Smooth muscle cell of the brain vasculature (primary cell): Measurements from ENCODE around the gene ZNF74.
"Not testable (repeated sequence)": the region's sequence is repeated elsewhere in the genome, so short reads cannot be mapped to it uniquely, and the experiment has no call there.

Experiments
- DNase-seq: peaks from one replicate; pipeline ENCODE4 v3.0.0-alpha.2; 2012; ENCODE audit warnings: low read depth, low spot score

Gene ZNF74

DNA sequence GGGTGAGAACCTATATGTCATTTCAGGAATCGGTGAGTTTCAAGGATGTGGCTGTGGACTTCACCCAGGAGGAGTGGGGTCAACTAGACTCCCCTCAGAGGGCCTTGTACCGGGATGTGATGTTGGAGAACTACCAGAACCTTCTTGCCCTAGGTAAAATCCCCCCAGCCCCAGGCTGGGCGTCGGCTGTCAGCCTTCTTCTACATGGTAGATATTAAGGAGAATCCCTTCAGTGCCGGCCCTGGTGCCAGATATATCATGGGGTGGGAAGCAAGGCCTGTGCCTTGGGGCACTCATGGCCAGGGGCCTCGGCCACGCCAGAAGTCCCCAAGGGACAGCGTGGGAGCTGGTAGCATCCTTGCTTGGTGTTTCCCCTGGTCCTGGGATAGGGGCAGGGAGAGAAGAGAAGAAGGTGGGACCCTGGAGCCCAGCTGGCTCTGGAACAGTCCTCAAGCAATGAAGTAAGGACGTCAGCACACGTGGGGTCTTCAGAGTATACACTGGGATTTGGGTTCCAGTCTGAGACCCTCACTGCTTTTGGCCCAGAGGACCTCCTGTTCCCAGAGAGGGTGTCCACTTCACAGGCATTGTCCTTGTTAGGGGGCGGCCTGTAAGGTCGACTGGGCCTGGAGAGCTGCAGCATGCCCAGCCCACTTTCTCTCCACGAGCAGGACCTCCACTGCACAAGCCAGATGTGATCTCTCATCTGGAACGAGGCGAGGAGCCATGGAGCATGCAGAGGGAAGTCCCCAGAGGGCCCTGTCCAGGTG, 6.8 kb downstream of the ZNF74 start:
- no peak for DNase-seq

DNA sequence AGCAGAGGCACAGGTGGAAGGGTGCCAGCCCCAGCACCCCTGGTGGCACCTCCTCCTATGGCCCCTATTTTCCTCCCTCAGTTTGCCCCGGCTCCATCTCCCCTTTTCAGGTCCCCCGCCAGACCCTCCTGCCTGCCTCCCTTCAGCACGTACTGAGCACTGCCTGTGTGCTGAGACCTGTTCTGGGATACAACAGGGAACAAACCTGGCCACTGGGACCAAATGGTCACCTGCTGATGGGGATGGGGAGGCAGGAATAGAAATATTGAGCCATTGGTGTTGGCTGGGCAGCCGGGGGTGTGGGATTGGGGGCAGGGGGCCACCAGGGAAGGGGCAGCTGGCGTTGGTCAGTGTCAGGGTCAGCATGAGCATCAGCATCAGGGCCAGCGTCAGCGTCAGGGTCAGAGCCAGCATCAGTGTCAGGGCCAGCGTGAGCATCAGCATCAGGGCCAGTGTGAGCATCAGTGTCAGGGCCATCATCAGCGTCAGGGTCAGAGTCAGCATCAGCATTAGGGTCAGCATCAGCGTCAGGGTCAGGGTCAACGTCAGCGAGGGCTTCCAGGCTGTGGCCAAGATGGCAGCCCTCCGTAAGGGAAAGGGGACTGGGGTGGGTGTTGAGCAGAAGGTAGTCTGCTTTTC, 7.5 kb downstream of the ZNF74 start:
- DNase-seq: no peak

DNA sequence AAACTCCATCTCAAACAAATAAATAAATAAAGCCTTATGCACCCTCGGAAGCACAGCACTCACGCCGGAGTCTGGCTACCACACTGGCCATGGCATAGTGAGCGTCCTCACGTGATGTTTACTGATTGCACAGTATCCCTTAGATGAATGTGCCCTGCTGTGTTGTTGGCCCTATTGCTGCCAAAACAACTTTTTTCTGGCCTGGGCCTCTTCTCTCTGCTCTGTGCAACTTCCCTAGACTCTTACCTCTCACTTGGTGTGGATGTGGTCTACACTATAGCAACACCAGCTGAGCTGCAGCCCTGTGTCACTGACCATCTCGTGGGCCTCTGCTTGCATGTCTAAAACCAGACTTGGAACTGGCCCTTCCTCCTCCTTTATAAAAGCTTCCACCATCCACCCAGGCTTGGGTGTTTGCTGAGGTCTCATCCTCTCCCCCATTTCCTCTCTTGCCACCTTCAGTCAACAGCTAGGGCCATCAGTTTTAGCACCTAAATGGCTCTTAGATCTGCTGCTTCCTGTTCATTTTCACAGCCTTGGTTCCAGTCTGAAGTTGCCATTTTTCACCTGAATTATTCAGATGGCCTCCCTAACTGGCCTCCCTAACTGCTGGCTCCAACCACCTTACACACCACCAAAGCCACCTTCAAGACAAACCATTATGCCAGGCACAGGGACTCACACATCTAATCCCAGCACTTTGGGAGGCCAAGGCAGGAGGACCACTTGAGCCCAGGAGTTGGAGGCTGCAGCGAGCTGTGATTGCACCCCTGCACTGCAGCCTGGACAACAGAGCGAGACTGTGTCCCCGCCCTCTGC, 9.2 kb downstream of the ZNF74 start:
- no peak for DNase-seq

DNA sequence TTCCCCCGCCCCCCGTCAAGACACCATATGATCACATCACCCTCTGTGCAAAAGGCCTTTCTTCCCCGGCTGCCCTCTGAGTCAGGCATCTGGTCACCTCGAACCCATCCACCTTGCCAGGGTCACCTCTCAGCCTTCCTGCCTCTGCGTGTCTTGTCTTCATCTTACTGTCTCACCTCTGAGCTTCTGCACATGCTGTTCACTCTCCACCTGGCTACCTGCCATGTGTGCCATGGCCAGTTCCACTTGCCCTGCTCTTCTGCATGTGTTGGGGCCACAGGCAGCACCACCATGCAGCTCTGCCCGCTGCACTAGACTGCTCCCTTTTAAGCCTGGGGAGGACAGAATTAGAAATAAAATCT, 9.8 kb downstream of the ZNF74 start:
- DNase-seq: no peak

DNA sequence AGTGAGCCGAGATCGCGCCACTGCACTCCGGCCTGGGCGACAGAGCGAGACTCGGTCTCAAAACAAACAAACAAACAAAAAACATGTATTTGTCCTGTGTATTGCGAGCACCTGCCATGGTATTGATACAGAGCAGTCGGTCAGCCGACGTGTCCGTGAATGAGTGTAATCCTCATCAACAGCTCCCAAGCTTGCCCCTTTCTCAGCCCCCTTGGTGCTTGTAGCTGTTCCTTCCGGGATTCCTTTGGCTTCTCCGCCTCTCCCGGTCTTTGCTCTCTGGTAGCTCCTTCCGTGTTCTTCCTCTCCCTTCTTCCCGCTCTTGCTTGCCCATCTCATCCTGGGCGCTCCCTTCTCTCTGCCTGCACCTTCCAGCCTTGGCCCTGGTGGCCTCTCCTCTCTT, 10.9 kb downstream of the ZNF74 start:
- no peak for DNase-seq

DNA sequence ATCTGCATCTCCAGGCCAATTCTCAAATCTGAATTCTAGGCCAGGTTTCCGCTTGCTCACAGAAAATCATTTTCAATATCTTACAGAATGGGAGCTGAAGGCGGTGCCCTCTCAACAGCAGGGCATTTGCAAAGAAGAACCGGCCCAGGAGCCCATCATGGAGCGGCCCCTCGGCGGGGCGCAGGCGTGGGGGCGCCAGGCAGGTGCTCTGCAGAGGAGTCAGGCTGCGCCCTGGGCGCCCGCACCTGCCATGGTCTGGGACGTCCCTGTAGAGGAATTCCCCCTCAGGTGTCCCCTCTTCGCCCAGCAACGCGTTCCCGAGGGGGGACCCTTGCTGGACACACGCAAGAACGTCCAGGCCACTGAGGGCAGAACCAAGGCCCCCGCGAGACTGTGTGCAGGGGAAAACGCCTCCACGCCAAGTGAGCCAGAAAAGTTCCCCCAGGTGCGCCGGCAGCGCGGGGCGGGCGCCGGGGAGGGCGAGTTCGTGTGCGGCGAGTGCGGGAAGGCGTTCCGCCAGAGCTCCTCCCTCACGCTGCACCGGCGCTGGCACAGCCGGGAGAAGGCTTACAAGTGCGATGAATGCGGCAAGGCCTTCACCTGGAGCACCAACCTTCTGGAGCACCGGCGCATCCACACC, 11.5 kb downstream of the ZNF74 start:
- no peak for DNase-seq

DNA sequence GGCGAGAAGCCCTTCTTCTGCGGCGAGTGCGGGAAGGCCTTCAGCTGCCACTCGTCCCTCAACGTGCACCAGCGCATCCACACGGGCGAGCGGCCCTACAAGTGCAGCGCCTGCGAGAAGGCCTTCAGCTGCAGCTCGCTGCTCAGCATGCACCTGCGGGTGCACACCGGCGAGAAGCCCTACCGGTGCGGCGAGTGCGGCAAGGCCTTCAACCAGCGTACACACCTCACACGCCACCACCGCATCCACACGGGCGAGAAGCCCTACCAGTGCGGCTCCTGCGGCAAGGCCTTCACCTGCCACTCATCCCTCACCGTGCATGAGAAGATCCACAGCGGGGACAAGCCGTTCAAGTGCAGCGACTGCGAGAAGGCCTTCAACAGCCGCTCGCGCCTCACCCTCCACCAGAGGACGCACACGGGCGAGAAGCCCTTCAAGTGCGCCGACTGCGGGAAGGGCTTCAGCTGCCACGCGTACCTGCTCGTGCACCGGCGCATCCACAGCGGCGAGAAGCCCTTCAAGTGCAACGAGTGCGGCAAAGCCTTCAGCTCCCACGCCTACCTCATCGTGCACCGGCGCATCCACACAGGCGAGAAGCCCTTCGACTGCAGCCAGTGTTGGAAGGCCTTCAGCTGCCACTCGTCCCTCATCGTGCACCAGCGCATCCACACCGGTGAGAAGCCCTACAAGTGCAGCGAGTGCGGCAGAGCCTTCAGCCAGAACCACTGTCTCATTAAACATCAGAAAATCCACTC, 12.2 kb downstream of the ZNF74 start:
- no peak for DNase-seq

DNA sequence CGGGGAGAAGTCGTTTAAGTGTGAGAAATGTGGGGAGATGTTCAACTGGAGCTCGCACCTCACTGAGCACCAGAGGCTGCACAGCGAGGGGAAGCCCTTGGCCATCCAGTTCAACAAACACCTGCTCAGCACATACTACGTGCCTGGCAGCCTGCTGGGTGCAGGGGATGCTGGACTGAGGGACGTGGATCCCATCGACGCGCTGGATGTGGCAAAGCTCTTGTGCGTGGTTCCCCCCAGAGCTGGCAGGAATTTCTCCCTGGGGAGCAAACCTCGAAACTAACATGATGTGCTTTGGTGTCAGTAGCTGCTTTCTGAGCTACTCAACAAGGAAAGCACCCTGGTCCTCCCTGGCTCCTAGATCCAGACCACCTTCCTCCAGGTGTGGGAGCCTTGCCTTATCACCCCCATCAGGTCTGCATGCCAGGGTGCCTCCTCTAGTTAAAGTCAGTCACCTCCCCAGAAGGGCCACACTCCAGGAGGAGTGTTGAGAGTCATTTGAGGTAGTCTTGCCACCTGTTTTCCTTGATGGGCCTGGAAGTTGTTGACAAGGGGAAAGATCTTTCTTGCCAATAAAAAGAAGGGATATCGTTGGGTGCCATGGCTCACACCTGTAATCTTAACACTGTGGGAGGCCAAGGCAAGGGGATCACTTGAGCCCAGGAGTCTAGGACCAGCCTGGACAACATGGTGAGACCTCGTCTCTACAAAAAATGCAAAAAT, 12.9 kb downstream of the ZNF74 start:
- no peak for DNase-seq

DNA sequence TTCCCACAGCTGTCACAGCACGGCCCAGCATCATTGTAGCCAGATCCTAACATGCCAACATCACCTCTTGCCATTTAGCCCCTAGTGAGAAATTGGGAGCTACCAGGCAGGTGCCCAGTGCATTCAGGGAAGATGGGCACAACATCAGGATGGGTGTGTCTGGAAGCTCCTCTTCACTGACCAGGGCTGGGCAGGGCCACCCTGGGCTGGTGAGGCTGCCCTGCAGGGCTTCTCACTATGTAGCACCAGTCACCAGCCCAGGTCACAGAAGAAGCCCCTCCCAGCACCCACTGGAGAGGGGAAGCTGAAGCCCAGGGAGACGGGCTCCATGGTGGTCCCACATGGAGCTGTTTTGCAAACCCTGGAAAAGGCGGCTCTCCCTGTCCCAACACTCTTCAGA, 13.9 kb downstream of the ZNF74 start:
- no peak for DNase-seq

DNA sequence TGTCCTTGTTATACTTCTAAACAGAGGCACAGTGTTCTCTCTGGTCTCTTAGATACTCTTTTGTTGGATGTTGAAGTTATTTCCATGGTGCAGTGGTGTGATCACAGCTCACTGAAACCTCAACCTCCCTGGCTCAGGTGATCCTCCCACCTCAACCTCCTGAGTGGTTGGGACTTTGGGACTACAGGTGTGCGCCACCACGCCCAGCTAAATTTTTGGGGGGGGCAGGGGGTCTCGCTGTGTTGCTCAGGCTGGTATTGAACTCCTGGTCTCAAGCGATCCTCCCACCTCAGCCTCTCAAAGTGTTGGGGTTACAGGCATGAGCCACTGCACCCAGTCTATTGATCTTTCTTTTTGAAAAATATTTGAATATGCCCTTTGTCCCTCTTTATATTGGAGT, 14.9 kb downstream of the ZNF74 start:
- DNase-seq: no peak

DNA sequence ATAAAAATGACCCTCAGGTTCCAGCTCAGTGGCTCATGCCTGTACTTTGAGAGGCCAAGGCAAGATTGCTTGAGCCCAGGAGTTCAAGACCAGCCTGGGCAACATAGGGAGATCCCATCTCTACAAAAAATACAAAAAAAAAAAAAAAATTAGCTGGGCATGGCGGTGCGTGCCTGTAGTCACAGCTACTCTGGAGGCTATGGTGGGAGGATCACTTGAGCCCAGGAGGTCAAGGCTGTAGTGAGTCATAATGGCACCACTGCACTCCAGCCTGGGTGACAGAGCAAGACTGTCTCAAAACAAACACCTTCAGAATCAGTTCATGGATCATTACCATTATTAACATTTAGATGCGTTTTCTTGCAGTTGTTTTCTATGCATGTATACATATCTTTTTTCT, 15.4 kb downstream of the ZNF74 start:
- DNase-seq: not testable (repeated sequence)

DNA sequence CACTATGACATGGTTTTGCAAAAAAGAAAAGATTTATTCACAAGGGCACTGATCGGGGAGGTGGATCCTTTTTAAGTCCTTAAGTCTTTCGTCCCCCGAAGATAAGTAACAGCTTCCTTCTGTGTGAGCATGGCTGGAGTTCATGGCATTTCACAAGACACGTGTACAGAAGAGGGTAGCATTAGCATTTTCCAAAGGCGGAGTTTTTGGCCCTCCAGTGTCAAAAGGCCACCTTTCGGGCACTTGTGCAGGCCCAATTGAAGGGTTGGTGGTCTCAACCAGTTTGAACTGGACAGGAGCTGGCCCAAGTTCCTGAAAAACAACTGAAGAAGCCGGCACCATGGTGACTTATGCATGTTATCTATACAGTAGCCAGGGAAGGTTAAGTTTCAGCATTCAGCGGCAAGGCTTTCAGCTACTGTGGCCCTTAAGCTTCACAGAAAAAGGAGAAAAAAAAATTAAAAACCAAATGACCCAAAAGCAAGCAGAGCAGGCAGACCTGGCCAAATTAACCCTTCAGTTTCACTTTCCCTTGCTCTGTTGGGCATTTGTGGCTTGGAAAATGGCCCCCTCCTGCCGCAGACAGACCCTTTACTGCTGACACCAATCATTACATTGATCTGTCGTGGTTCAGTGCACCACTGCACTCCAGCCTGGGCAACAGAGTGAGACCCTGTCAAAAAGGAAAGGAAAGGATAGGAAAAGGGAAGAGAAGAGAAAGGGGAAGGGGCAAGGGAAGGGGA, 18.7 kb downstream of the ZNF74 start:
- no peak for DNase-seq

DNA sequence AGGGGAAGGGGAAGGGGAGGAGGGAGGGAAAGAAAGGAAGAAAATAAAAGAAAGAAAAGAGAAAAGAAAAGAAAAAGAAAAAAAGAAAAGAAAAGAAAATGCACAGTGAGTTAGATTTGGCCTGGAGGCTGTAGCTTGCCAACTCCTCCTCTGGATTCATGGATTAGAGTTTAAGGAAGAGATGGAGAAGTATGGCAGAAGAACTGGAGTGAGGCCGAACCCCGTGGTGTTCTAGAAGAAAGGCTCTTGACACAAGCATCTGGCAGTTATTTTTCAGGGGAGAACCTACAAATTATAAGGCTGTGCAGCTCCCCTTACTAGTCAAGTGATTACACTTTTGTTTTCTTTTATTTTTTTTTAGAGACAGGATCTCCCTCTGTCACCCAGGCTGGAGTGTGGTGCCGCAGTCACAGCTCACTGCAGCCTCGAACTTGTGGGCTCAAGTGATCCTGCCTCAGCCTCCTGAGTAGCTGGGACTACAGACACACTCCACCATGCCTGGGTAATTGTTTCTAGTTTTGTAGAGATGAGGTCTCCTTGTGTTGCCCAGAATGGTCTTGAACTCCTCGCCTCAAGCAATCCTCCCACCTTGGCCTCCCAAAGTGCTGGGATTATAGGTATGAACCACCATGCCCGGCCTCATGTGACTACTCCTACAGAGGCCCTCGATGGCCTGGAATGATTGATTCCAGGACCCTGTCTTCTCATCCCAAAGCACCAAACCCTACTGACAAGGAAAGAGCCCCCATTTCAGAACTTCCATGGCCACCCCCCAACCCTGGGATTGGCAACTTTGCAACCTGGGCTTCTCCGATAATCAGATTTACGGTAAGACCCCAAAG, 19.5 kb downstream of the ZNF74 start:
- no peak for DNase-seq

DNA sequence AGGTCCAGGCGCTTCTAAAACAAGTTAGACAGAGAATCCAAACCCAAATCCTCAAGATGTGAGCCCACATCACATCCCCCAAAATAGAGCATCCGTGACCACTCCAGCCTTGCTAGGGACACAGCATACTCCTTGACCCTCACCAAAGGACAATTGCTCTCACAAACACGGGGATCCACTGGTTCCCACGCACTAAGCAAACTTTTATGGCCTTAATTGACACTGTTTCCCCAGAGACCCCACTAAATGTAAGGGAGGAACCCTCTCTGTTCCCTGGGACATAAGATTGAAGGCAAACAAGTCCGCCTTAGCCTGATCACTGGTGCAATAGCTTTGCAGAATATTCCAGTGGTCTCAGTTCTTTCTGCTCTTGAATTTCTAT, 20.1 kb downstream of the ZNF74 start:
- no peak for DNase-seq

DNA sequence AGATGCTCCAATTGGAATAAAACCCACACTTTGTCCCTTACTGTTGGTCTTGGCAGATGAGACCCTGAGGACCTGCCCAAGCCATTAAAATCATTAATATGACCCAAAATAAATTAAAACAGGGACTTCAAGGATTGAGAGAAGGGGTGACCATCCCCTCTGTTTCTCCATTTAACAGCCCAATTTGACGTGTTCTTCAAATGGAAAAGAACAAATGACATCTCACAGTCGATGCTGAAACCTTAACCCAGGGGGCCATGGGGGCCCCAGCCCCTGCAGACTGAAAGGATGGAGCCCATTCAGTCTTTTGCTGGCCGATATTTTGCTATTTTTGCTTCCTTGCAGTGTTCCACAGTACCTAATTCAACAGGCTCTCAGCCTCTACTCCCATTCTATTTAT, 20.5 kb downstream of the ZNF74 start:
- no peak for DNase-seq

DNA sequence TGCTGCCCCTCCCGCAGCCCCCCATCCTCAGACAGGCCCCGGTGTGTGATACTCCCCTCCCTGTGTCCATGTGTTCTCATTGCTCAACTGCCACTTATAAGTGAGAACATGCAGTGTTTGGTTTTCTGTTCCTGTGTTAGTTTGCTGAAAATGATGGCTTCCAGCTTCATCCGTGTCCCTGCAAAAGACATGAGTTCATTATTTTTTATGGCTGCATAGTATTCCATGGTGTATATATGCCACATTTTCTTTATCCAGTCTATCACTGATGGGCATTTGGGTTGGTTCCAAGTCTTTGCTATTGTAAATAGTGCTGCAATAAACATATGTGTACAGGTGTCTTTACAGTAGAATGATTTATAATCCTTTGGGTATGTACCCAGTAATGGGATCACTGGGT, 21.3 kb downstream of the ZNF74 start:
- DNase-seq: not testable (repeated sequence)

DNA sequence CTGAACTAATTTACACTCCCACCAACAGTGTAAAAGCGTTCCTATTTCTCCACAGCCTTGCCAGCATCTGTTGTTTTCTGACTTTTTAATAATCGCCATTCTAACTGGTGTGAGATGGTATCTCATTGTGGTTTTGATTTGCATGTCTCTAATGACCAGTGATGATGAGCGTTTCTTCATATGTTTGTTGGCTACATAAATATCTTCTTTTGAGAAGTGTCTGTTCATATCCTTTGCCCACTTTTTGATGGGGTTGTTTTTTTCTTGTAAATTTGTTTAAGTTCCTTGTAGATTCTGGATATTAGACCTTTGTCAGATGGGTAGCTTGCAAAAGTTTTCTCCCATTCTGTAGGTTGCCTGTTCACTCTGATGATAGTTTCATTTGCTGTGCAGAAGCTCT, 21.7 kb downstream of the ZNF74 start:
- not testable (repeated sequence) for DNase-seq

DNA sequence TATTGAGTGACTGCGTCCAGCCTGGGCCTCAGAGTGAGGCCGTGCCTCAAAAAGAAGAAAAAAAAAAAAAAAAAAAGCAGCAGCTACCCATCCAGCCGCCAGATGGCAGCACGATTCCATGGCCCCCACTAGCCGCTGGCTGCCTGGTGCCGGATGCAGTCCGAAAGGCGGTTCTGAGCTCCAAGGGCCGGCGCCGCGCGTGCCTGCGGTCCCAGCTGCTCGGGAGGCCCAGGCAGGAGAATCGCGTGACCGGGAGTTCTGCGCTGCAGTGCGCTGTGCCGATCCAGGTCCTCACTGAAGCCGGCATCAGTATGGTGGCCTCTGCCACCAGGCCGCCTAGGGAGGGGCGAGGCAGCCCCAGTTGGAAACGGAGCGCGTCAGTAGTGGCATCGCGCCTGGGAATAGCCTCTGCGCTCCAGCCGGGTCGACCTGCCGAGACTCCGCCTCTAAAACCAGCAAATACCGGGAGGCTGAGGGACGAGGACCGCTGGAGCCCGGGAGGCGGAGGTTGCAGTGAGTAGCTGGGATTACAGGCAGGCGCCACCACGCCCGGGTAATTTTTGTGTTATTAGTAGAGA, 24.3 kb downstream of the ZNF74 start:
- DNase-seq: no peak

DNA sequence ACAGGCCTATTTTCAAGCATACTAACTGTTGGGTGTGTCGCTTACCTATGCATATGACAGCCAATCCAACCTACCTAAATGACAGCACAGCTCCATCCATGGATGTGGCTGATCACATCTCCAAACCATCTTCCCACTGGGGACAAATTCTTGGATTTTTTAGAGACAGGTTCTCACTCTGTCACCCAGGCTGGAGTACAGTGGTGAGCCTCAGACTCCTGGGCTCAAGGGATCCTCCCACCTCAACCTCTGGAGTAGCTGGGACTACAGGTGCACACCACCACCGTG, 25.7 kb downstream of the ZNF74 start:
- no peak for DNase-seq
